ENCODE results near the gene CASS4.
A peak's percentile ranks its signal among the peaks of the same experiment; 100 is the strongest.

The CASS4 gene

GRCh38 chr20:56428881-56429280 lies 16.8 kb downstream of the CASS4 start:
- H3K36me3 ChIP-seq (ENCODE audit: insufficient read depth, low read length): no peaks in the 10 kb centered on the region
- no peak overlapping the region for H3K9ac ChIP-seq (ENCODE audit: insufficient read length)
- H3K27ac ChIP-seq: no peak overlapping the region

GRCh38 chr20:56429502-56429901 lies 17.4 kb downstream of the CASS4 start:
- no peak overlapping the region for H3K9ac ChIP-seq (ENCODE audit: insufficient read length)
- H3K27ac ChIP-seq: no peak overlapping the region
- no peak for DNase-seq (ENCODE audit: low read depth, low spot score)
- H3K9me3 ChIP-seq (ENCODE audit: low read depth, low read length): no peaks in the 10 kb centered on the region
- no peaks in the 10 kb centered on the region for H3K36me3 ChIP-seq (ENCODE audit: insufficient read depth, low read length)
- H3K4me3 ChIP-seq: 0 out of 2 replicates have a peak overlapping the region, but pooled peaks have one; percentile 39
- TF ChIP-seq EZH2 (IDR thresholded peaks at IDR 0.05) (no peak), FOXP2 (optimal IDR thresholded peaks at IDR 0.05; ENCODE audit: control extremely low read depth, extremely low read length, insufficient read depth) (no peak), POLR2AphosphoS5 (IDR thresholded peaks at IDR 0.05; ENCODE audit: borderline replicate concordance, low read depth, low read length) (no peak)

More at GRCh38 chr20:56428881-56429280, 16.8 kb downstream of the CASS4 start:
- TF ChIP-seq EZH2 (IDR thresholded peaks at IDR 0.05) (no peak), FOXP2 (optimal IDR thresholded peaks at IDR 0.05; ENCODE audit: control extremely low read depth, extremely low read length, insufficient read depth) (no peak), POLR2AphosphoS5 (IDR thresholded peaks at IDR 0.05; ENCODE audit: borderline replicate concordance, low read depth, low read length) (no peak)
- no peak for DNase-seq (ENCODE audit: low read depth, low spot score)
- Histone ChIP-seq H3K4me3 (no peak overlapping the region), H3K9me3 (ENCODE audit: low read depth, low read length) (no peaks in the 10 kb centered on the region)

- Histone ChIP-seq H3K9me3 (ENCODE audit: low read depth, low read length) (no peaks in the 10 kb centered on the region), H3K36me3 (ENCODE audit: insufficient read depth, low read length) (no peaks in the 10 kb centered on the region), H3K4me3 (0 out of 2 replicates have a peak overlapping the region, but pooled peaks have one; percentile 39), H3K27ac (peak overlapping the region; percentile 42; the same call in 1 of the 2 replicates), H3K9ac (ENCODE audit: insufficient read length) (no peak overlapping the region)
- TF ChIP-seq FOXP2 (optimal IDR thresholded peaks at IDR 0.05; ENCODE audit: control extremely low read depth, extremely low read length, insufficient read depth) (no peak), EZH2 (IDR thresholded peaks at IDR 0.05) (no peak), POLR2AphosphoS5 (IDR thresholded peaks at IDR 0.05; ENCODE audit: borderline replicate concordance, low read depth, low read length) (no peak)
- no peak for DNase-seq (ENCODE audit: low read depth, low spot score)
These were observed 17.9 kb downstream of the CASS4 start for GRCh38 chr20:56429941-56430340.

GRCh38 chr20:56430461-56430860 lies 18.4 kb downstream of the CASS4 start:
- no peaks in the 10 kb centered on the region for H3K9me3 ChIP-seq (ENCODE audit: low read depth, low read length)
- H3K9ac ChIP-seq (ENCODE audit: insufficient read length): no peak overlapping the region
- H3K27ac ChIP-seq: 0 out of 2 replicates have a peak overlapping the region, but pooled peaks have one; percentile 42
- H3K36me3 ChIP-seq (ENCODE audit: insufficient read depth, low read length): no peaks in the 10 kb centered on the region
- DNase-seq (ENCODE audit: low read depth, low spot score): no peak
- no peak overlapping the region for H3K4me3 ChIP-seq
- TF ChIP-seq POLR2AphosphoS5 (IDR thresholded peaks at IDR 0.05; ENCODE audit: borderline replicate concordance, low read depth, low read length) (no peak), FOXP2 (optimal IDR thresholded peaks at IDR 0.05; ENCODE audit: control extremely low read depth, extremely low read length, insufficient read depth) (no peak), EZH2 (IDR thresholded peaks at IDR 0.05) (no peak)

- Histone ChIP-seq H3K27ac (no peak overlapping the region), H3K9me3 (ENCODE audit: low read depth, low read length) (no peaks in the 10 kb centered on the region), H3K36me3 (ENCODE audit: insufficient read depth, low read length) (no peaks in the 10 kb centered on the region), H3K4me3 (no peak overlapping the region), H3K9ac (ENCODE audit: insufficient read length) (no peak overlapping the region)
- TF ChIP-seq FOXP2 (optimal IDR thresholded peaks at IDR 0.05; ENCODE audit: control extremely low read depth, extremely low read length, insufficient read depth) (no peak), EZH2 (IDR thresholded peaks at IDR 0.05) (no peak), POLR2AphosphoS5 (IDR thresholded peaks at IDR 0.05; ENCODE audit: borderline replicate concordance, low read depth, low read length) (no peak)
- DNase-seq (ENCODE audit: low read depth, low spot score): no peak
These were observed 18.9 kb downstream of the CASS4 start for GRCh38 chr20:56430957-56431356.

GRCh38 chr20:56431471-56431870 lies 19.4 kb downstream of the CASS4 start:
- Histone ChIP-seq H3K27ac (no peak overlapping the region), H3K9me3 (ENCODE audit: low read depth, low read length) (no peaks in the 10 kb centered on the region), H3K9ac (ENCODE audit: insufficient read length) (no peak overlapping the region), H3K4me3 (no peak overlapping the region), H3K36me3 (ENCODE audit: insufficient read depth, low read length) (no peaks in the 10 kb centered on the region)
- no peak for DNase-seq (ENCODE audit: low read depth, low spot score)
- TF ChIP-seq FOXP2 (optimal IDR thresholded peaks at IDR 0.05; ENCODE audit: control extremely low read depth, extremely low read length, insufficient read depth): no peak
- no peak for TF ChIP-seq EZH2 (IDR thresholded peaks at IDR 0.05)
- TF ChIP-seq POLR2AphosphoS5 (IDR thresholded peaks at IDR 0.05; ENCODE audit: borderline replicate concordance, low read depth, low read length): no peak

- no peak for DNase-seq (ENCODE audit: low read depth, low spot score)
- no peak overlapping the region for H3K27ac ChIP-seq
- H3K4me3 ChIP-seq: no peak overlapping the region
- no peak overlapping the region for H3K9ac ChIP-seq (ENCODE audit: insufficient read length)
- H3K36me3 ChIP-seq (ENCODE audit: insufficient read depth, low read length): no peaks in the 10 kb centered on the region
- H3K9me3 ChIP-seq (ENCODE audit: low read depth, low read length): no peaks in the 10 kb centered on the region
- TF ChIP-seq FOXP2 (optimal IDR thresholded peaks at IDR 0.05; ENCODE audit: control extremely low read depth, extremely low read length, insufficient read depth) (no peak), EZH2 (IDR thresholded peaks at IDR 0.05) (no peak), POLR2AphosphoS5 (IDR thresholded peaks at IDR 0.05; ENCODE audit: borderline replicate concordance, low read depth, low read length) (no peak)
These were observed 21.3 kb downstream of the CASS4 start for GRCh38 chr20:56433221-56433879.

GRCh38 chr20:56433880-56434255 lies 21.8 kb downstream of the CASS4 start:
- H3K27ac ChIP-seq: no peak overlapping the region
- no peak overlapping the region for H3K4me3 ChIP-seq
- H3K9ac ChIP-seq (ENCODE audit: insufficient read length): no peak overlapping the region
- H3K9me3 ChIP-seq (ENCODE audit: low read depth, low read length): no peaks in the 10 kb centered on the region
- no peaks in the 10 kb centered on the region for H3K36me3 ChIP-seq (ENCODE audit: insufficient read depth, low read length)
- no peak for TF ChIP-seq FOXP2 (optimal IDR thresholded peaks at IDR 0.05; ENCODE audit: control extremely low read depth, extremely low read length, insufficient read depth)
- TF ChIP-seq EZH2 (IDR thresholded peaks at IDR 0.05): no peak
- no peak for TF ChIP-seq POLR2AphosphoS5 (IDR thresholded peaks at IDR 0.05; ENCODE audit: borderline replicate concordance, low read depth, low read length)
- no peak for DNase-seq (ENCODE audit: low read depth, low spot score)
